Measurements from ENCODE around the gene SCN3A.

Gene SCN3A

GRCh38 chr2:165191096-165191728 lies 12.6 kb downstream of the SCN3A start:
- DNase-seq (ENCODE audit: low read depth): no peak

GRCh38 chr2:165185633-165186032 lies 18.2 kb downstream of the SCN3A start:
- no peak for DNase-seq (ENCODE audit: low read depth)

DNA sequence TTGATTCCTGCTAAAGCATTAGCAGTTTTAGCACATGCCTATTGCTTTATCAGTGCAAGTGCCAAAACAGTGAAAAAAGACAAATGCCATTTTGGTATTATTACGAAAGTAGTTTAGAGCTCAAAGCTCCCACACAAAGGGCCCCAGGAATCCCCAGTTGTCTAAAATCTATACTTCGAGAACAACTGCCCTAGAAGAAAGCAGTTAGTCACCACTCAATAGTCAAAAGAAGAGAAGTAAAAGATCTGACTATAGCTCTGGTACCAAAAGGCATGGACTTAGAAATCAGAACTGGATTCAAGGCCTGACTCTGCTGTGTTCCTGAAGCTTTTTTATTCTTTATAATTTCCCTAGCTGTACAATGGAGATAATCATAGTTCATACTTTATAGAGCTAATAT lies 21.8 kb downstream of the SCN3A start:
- no peak for DNase-seq (ENCODE audit: low read depth)

DNA sequence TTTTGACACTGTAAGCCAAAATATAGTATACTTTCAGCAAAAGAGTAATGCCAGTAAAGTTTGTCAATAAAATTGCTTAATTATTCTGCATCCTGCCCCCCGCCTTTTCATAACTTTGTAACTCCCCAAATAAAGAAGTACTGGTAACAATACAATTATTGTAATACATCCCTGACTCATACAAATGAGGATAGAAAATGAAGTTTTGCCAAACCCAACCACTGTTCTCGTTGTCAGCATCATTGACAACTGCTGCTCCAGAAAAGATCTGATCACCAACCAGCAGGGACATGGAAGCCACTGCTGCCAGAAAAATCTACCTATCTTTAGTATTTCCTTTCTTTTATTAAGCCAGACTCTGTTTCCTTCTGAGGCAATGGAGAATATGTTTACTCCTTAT lies 27.1 kb downstream of the SCN3A start:
- DNase-seq (ENCODE audit: low read depth): no peak

DNA sequence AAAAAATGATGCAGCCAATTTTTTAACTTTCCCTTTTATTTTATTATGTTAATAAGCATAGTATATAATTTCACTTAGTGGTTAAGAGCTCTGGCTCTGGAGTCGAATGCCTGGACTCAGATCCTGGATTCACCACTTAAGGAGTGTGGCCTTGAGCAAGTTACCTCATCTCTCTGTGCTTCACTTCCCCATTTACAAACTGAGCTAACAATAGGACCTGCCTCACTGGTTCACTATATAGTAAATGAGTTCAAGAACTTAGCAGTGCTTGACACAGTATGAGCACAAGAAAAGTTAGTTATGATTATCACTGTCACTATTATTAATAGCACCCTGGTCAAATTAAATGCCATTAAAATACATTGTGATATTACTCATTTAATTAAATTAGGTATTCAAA lies 30.6 kb downstream of the SCN3A start:
- DNase-seq (ENCODE audit: low read depth): no peak

DNA sequence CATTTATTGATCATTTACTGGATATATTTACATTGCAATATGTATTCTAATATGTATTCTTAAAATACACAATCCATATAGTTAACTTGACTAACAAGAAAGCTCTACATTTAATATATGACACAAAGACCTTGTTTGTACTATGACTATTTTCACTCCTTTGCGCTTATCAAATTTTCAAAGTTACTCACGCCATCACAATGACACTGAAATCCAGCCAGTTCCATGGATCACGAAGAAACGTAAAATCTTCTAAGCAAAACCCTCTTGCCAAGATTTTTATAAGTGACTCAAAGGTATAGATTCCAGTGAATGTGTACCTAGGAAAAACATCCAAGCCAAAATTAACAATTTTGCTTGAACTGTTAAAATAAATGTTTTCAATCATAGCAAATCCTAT lies 39.6 kb downstream of the SCN3A start:
- no peak for DNase-seq (ENCODE audit: low read depth)

DNA sequence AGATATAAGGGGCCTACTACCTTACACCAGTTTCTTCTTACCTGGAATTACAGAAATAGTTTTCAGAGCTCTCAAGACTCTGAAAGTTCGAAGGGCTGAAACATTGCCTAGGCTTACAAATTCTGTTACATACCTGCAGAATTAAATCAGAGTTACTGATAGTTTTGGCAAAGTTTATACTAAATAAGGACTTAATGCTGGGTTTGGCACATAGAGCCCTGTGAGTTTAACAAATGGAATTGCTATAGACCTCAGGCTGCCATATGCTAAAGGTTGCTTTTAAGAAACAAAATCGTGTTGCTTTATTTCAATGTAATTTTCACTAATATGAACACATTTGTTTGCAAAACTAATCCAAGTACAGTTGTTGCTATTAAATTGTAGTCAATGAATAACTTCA lies 40.1 kb downstream of the SCN3A start:
- no peak for DNase-seq (ENCODE audit: low read depth)

GRCh38 chr2:165162466-165162865 lies 41.4 kb downstream of the SCN3A start:
- no peak for DNase-seq (ENCODE audit: low read depth)

DNA sequence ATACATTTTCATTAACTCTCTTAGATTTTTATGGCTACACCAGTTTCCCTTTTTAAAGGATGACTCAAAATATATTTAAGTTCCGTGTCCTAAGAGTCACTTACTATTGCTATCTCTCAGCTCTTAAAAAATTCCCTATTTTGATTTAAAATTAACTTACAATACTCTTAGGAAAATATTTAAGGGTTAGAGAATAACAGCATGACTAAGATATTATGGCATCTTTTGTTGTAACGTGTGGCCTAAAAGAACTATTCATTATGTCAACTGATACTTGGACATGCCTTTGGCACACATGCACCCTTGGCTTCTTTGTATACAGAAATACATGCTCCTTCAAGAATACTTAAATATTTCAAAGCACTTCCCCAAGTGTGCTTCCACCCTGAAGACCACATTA lies 42.3 kb downstream of the SCN3A start:
- no peak for DNase-seq (ENCODE audit: low read depth)

DNA sequence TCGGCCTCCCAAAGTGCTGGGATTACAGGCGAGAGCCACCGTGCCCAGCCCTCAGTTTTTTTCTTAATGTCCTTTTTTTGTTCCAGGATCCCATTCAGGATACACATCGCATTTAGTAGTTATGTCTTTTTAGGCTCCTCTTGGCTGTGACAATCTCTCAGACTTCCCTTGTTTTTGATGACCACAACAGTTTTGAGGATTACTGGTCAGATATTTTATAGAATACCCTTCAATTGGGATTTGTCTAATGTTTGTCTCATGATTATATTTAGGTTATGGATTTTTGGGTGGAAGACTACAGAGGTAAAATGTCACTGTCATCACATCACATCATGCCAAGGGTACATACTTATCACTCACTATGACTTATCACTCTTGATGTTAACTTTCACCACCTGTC lies 46.7 kb downstream of the SCN3A start:
- no peak for DNase-seq (ENCODE audit: low read depth)

DNA sequence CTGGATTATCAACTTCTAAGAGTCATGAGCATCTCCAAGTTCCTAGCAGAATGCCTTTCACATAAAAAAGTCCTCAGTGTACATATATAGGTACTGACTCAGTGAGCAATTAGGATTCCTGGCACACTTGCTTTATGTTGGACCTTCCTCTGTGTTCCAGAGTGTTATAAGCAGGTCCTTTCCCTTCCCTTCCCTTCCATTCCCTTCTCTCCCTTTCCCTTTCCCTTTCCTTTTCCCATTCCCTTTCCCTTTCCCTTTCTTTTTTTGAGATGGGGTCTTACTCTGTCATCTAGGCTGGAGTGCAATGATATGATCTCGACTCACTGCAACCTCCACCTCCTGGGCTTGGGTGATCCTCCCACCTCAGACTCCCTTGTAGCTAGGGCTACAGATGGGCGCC lies 48.7 kb downstream of the SCN3A start:
- DNase-seq (ENCODE audit: low read depth): no peak

- DNase-seq (ENCODE audit: low read depth): no peak
These were observed 54.4 kb downstream of the SCN3A start for GRCh38 chr2:165149439-165149838.

- DNase-seq (ENCODE audit: low read depth): no peak
These were observed 56.4 kb downstream of the SCN3A start for GRCh38 chr2:165147186-165148045.

GRCh38 chr2:165144315-165144714 lies 59.5 kb downstream of the SCN3A start:
- no peak for DNase-seq (ENCODE audit: low read depth)

DNA sequence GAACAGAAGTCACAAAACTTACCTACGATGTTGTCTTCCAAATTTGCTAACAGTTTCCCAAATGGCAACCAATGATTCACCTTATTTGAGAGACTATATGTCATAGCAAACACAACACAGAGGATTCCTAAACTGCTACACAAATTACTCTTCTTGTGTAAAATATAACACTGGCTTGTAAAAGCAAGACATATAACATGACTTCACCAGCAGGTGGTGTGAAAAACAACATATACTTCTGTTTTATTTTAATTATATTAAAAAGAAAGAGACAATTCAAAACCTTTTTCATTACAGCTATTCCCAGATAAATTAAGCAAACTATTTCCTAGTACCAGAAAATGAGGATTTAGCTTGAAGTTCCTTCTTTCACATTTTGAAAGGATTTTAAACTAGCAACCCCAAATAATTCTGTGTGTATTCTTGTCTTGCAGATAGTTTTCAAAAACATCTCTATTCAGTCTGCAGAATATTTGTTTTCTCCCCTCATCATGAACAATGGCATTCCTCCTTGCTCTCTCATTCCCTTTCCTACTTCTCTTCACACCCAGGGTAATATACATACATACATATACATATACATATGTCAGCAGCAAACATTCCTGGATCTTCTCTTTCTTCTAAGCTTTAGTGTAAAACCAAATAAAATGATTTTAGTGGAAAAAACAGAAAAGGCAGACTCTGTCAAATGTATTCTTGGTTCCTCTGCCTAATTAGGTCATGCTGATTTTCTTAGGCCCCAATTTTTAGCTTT lies 62.1 kb downstream of the SCN3A start:
- DNase-seq (ENCODE audit: low read depth): no peak

DNA sequence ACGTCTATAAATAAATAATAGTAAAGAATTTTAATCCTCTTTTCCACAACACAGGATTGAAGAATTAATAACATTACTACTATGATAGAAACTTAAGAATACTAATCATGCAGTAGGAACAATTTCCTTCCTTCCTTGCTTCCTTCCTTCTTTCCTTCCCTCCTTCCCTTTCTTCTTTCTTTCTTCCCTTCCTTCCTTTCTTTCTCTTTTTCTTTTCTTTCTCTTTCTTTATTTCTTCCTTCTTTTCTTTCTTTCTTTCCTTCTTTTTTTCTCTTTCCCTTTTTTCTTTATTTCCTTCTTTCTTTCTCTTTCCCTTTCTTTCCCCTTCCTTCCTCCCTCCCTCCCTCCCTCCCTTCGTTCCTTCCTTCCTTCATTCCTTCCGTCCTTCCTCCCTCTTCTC lies 77.6 kb downstream of the SCN3A start:
- DNase-seq (ENCODE audit: low read depth): no peak

- DNase-seq (ENCODE audit: low read depth): no peak
These were observed 81.3 kb downstream of the SCN3A start for GRCh38 chr2:165122521-165122920.

GRCh38 chr2:165120740-165121467 lies 82.9 kb downstream of the SCN3A start:
- DNase-seq (ENCODE audit: low read depth): no peak

DNA sequence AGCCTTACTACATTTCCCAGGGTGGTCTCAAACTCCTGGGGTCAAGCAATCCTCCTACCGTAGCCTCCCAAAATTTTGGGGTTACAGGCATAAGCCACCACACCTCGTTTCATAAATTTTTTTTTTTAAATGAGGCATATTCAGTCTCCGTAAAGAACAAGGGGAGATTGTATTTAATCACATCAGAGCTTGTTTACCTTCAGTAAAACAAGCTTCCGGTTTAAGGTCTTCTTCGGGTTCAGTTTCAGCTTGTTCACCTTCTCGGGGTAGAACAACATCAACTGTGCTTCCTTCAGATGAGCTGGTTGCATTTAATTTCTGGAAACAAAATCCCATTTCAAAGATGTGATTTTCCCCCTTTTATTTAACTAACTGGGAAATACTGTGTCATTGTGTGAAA lies 88.6 kb downstream of the SCN3A start:
- no peak for DNase-seq (ENCODE audit: low read depth)

GRCh38 chr2:165114346-165114939 lies 89.4 kb downstream of the SCN3A start:
- no peak for DNase-seq (ENCODE audit: low read depth)

DNA sequence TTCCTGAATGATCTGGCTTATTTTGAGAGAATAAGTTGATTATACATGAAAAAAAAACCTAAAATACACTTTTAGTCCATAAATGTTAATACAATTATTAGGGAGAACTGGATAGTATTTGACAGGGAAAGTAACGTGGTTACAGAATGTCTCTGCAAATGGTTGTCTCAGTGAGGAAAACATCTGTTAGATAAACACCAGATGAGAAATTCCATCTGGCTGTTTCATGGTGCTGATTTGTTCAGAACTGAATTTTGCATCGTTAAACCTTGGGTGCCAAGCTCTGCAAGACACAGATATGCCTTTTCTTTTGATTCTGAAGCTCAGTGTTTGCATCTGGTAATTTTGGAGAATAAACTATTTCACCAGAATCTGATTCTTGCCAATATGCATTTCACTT lies 90.4 kb downstream of the SCN3A start:
- DNase-seq (ENCODE audit: low read depth): no peak

- DNase-seq (ENCODE audit: low read depth): no peak
These were observed 91.1 kb downstream of the SCN3A start for GRCh38 chr2:165112789-165113188.
